ENCODE results near the gene SDF4. TPM values are rescaled to one million over a fixed set of nuclear protein-coding genes. Genes with fewer than 3 reads are reported as not detected.

Gene SDF4
- total and polyA plus RNA-seq, 2 of the 8 experiments (the other 6 are each of a cell fraction or from before 2014, with no cell fraction given): 45.5 to 75.6 TPM

DNA sequence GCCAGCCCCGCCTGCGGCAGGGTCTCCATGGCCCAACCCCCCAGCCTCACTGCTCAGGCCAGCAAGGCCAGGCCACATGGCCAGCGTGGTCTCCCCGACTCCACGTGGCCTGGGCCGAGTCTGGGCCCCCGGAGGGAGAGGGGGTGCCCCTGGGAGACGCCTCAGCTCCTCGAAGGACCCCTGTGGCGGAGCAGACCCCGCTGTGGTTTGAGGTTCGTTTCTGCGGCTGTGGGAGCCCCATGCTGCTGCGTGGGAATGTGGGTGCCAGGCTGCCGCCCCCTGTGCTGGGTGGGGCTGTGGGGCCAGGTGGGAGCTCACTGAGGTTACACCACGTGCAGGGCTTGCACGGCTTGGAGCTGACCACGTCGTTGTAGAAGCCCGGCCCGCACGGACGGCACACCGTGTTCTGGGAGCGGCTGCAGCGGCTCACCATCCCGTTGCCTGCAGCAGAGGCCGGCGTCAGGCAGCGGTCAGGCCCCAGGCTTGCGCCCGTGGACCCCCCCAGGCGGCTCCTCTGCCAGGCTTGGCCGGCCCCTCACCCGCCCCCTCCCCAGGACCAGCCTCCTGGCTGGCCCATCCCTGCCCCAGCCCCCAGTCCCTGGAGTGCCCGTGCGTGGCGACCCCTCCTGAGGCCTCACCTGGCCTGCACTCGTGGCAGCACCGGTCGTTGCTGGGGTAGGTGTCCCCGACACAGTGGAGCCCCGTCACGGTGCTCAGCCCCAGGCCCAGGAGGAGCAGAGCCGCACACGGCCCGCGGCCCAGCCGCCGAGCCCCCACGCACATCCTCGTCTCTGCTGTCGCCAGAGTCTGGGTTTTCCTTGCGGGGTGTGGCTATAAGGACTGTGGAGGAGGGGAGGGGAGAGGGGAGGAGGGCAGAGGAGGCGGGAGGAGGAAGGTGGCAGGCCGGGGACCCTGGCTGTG is 18.2 kb downstream of the SDF4 start, which contains the start of gene TNFRSF4 (continued):
- no peak for TF ChIP-seq TAF7 (optimal IDR thresholded peaks at IDR 0.05; ENCODE audit: borderline replicate concordance, low read depth, low read length)

Data from H1 (cell line).